GM12874 (cell line): ENCODE data around the gene PARD6G.

Source experiments
- CTCF ChIP-seq: IDR thresholded peaks from 2 replicates; pipeline ENCODE4 v1.5.1; 2011; ENCODE audit warnings: low read depth, mild to moderate bottlenecking, control low read depth, low read length, moderate library complexity; ENCODE audit not compliant: insufficient read depth

Gene PARD6G

DNA sequence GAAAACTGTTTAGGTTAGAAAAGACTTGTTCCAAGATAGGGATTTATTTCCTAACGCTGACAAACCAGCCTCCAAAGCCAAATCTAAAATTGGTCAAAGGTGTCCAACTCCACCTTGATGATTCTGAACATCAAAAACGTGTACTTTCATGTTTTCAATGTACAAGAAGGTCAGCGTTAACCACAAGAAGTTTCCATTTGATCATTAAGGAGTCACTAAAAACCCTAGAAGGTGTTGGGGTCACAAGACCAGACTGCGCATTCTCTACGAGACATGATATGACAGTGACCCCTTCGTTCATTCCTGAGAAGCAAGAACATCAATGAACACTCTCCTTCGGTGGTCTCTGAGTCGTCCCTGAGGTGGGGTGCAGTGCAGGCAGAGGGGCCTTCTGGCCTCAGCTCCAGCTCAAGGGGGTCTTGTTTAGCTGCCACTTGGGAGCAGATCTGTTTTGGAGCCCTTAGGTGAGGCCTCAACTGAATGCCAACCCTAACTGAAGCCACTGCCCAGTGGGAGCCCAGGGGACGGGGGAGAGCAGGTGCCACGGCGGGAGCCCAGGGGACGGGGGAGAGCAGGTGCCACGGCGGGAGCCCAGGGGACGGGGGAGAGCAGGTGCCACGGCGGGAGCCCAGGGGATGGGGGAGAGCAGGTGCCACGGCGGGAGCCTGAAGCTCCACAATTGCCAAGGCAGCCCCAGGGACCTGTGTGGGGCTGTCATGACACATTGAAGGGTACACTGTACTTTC, 55.2 kb downstream of the PARD6G start:
- TF ChIP-seq CTCF, result no peak

GRCh38 chr18:80191264-80191663, 56.0 kb downstream of the PARD6G start:
- TF ChIP-seq CTCF, result no peak

- TF ChIP-seq CTCF, result no peak
These were observed 57.0 kb downstream of the PARD6G start for GRCh38 chr18:80190311-80190710.

- TF ChIP-seq CTCF, result no peak
These were observed 57.8 kb downstream of the PARD6G start for GRCh38 chr18:80189531-80189865.

DNA sequence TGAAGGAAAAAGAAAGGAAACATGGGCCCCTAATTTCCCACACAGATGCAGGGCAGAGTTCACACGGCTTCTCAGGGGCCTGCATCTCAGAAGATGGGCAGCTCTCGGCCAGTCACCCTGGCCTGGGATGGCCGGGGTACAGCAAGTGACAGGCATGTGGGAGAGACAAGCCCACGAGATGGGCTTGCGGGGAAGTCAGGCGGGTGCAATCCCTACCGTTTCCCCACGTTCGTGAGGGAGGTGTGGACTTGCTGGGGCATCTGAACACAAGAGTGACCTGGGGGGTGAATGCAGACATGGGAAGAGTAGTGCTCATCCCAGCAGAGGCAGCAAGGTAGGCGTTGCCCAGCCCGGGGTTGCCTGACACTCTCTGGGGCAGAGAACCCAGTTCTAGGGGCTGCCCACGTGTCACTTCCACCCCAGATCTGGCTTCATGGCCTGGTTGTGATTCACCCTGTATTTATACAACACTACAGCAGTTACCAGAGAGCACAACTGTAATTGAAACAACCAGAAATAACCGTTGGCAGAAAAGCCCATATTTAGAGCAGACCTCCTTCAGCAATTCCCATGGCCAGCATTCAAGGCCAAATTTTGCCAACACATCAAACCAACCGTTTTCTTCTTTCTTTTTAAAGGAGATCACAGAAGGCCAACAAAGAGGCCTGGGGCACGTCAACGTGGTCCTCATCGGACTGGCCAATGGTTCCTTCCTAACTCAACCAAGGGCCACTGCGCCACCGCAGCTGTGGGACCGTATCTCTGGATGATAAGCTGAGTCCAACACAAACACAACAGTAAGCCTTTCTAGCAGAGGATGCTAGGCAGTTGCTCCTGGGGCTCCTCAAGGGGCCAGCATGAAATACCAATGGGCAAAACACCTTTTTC, 58.4 kb downstream of the PARD6G start:
- no peak for TF ChIP-seq CTCF

GRCh38 chr18:80187956-80188642, 59.2 kb downstream of the PARD6G start:
- TF ChIP-seq CTCF, result no peak

DNA sequence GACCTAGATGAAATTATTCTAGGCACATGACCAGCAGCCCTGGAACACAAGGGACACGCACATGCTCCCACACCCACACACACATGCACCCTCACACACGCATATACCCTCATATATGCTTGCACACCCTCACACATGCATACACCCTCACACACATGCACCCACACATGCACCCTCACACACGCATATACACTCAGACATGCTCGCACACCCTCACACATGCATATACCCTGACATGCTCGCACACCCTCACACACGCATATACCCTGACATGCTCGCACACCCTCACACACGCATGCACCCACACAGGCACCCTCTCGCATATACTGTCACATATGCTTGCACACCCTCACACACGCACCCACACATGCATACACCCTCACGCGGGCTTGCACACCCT, 61.8 kb downstream of the PARD6G start:
- TF ChIP-seq CTCF, result no peak
